IMR-90 (cell line): ENCODE data around the gene RALGAPA2. TPM values are rescaled to one million over a fixed set of nuclear protein-coding genes. Genes with fewer than 3 reads are reported as not detected.

Source experiments
- ATAC-seq: fragments of 200-7000 bp; cut with Tn5 transposase; 2 replicates; pipeline ENCODE4 v1.9.1; 2020; ENCODE audit warnings: low read depth, mild to moderate bottlenecking, moderate library complexity
- BruUV-seq: library from RNA; stranded (reverse); fragments of 400-500 nt; replicated peaks from 2 replicates; lab custom pipeline; 2021; lab: Mats Ljungman, UMichigan
- CTCF ChIA-PET: fragments of 300-600 bp; formaldehyde crosslinking; extraction: SDS; loops from one replicate; lab custom pipeline; 2021; ENCODE audit warnings: antibody characterized with exemption; lab: Yijun Ruan, JAX
- POLR2A ChIA-PET: fragments of 300-600 bp; sonication (Branson Sonifier 250); formaldehyde crosslinking; loops from one replicate; lab custom pipeline; 2022; ENCODE audit warnings: antibody characterized with exemption; ENCODE audit not compliant: unreplicated experiment; lab: Charles Lee
- DNase-seq: peaks from one replicate; pipeline ENCODE4 v3.0.0; 2013
- H2AFZ ChIP-seq: replicated peaks from 2 replicates; pipeline ENCODE3; 2013; ENCODE audit warnings: low read length, mild to moderate bottlenecking; ENCODE audit not compliant: poor library complexity
- H2AK5ac ChIP-seq: 2 replicates; pipeline ENCODE4 v1.6.1; 2013; ENCODE audit warnings: low read depth, low read length, inconsistent platforms
- H2AK9ac ChIP-seq: replicated peaks from 2 replicates; pipeline ENCODE3; 2013; ENCODE audit warnings: mild to moderate bottlenecking, low read depth, low read length, moderate library complexity; ENCODE audit not compliant: poor library complexity
- H2BK120ac ChIP-seq: 2 replicates; pipeline ENCODE4 v1.6.1; 2013; ENCODE audit warnings: low read depth, low read length, inconsistent platforms
- H2BK15ac ChIP-seq: 3 replicates; pipeline ENCODE4 v1.6.1; 2013; ENCODE audit warnings: low read depth, low read length, inconsistent platforms
- H2BK20ac ChIP-seq: 2 replicates; pipeline ENCODE4 v1.6.1; 2013; ENCODE audit warnings: low read depth, mild to moderate bottlenecking, inconsistent platforms, low read length, moderate library complexity
- H2BK5ac ChIP-seq: 2 replicates; pipeline ENCODE4 v1.6.1; 2013; ENCODE audit warnings: mild to moderate bottlenecking, low read depth, low read length, inconsistent platforms; ENCODE audit not compliant: poor library complexity, severe bottlenecking
- H3K14ac ChIP-seq: replicated peaks from 2 replicates; pipeline ENCODE4 v1.6.1; 2013; ENCODE audit warnings: low read depth, low read length, inconsistent platforms
- H3K18ac ChIP-seq: 2 replicates; pipeline ENCODE4 v1.6.1; 2013; ENCODE audit warnings: low read depth, low read length, control low read depth
- H3K23ac ChIP-seq: 2 replicates; pipeline ENCODE4 v1.6.1; 2013; ENCODE audit warnings: low read depth, low read length, inconsistent platforms
- H3K27ac ChIP-seq: 2 replicates; pipeline ENCODE4 v1.5.1; 2013; ENCODE audit warnings: mild to moderate bottlenecking, control low read depth, low read length; ENCODE audit not compliant: insufficient read depth
- H3K27me3 ChIP-seq: 2 replicates; pipeline ENCODE4 v1.6.1; 2013; ENCODE audit warnings: low read length; ENCODE audit not compliant: control insufficient read depth, insufficient read depth
- H3K36me3 ChIP-seq: 2 replicates; pipeline ENCODE4 v1.6.1; 2013; ENCODE audit warnings: low read length, mixed read lengths; ENCODE audit not compliant: control insufficient read depth, insufficient read depth
- H3K4ac ChIP-seq: 2 replicates; pipeline ENCODE4 v1.6.1; 2013; ENCODE audit warnings: low read depth, low read length, inconsistent platforms
- H3K4me1 ChIP-seq: 2 replicates; pipeline ENCODE4 v1.6.1; 2013; ENCODE audit warnings: low read length, mixed read lengths; ENCODE audit not compliant: control insufficient read depth, insufficient read depth
- H3K4me2 ChIP-seq: 2 replicates; pipeline ENCODE4 v1.6.1; 2013; ENCODE audit warnings: low read depth, mild to moderate bottlenecking, control low read depth, low read length, moderate library complexity
- H3K4me3 ChIP-seq: 2 replicates; pipeline ENCODE4 v1.5.1; 2013; ENCODE audit warnings: low read depth, mild to moderate bottlenecking, control low read depth, low read length, moderate library complexity; ENCODE audit not compliant: insufficient read depth
- H3K56ac ChIP-seq: 2 replicates; pipeline ENCODE4 v1.6.1; 2013; ENCODE audit warnings: low read length, inconsistent platforms; ENCODE audit not compliant: insufficient read depth; ENCODE audit errors: extremely low read depth
- H3K79me1 ChIP-seq, 2 experiments: 2 replicates each; pipeline ENCODE4 v1.6.1; 2013; ENCODE audit warnings: low read length in 2 of 2, inconsistent platforms in 1 of 2, low read depth in 1 of 2
- H3K9ac ChIP-seq: 2 replicates; pipeline ENCODE4 v1.6.1; 2013; ENCODE audit warnings: low read depth, low read length, control low read depth
- H3K9me1 ChIP-seq: 2 replicates; pipeline ENCODE4 v1.6.1; 2013; ENCODE audit warnings: low read length, inconsistent platforms; ENCODE audit not compliant: insufficient read depth
- H3K9me3 ChIP-seq: 2 replicates; pipeline ENCODE4 v1.6.1; 2013; ENCODE audit warnings: low read length; ENCODE audit not compliant: control insufficient read depth, insufficient read depth
- H4K20me1 ChIP-seq: 2 replicates; pipeline ENCODE4 v1.6.1; 2013; ENCODE audit warnings: low read length, inconsistent platforms; ENCODE audit not compliant: insufficient read depth
- H4K5ac ChIP-seq: 2 replicates; pipeline ENCODE4 v1.6.1; 2013; ENCODE audit warnings: mild to moderate bottlenecking, low read depth, low read length, control low read depth
- H4K8ac ChIP-seq, 2 experiments: 2 replicates each; pipeline ENCODE4 v1.6.1; 2013; ENCODE audit warnings: low read depth in 2 of 2, low read length in 2 of 2, control low read depth in 1 of 2, inconsistent platforms in 1 of 2
- H4K91ac ChIP-seq: 2 replicates; pipeline ENCODE4 v1.6.1; 2013; ENCODE audit warnings: low read depth, low read length, inconsistent platforms; ENCODE audit not compliant: insufficient read depth
- BHLHE40 ChIP-seq: fragments of 150-350 bp; IDR thresholded peaks from 2 replicates; pipeline ENCODE4 v1.6.1; 2016; ENCODE audit warnings: mild to moderate bottlenecking, low read depth, low read length
- CHD1 ChIP-seq: IDR thresholded peaks from 2 replicates; pipeline ENCODE4 v1.6.1; 2012; ENCODE audit warnings: low read depth, low read length, improper control_type of control experiment
- ELK1 ChIP-seq: fragments of 150-350 bp; IDR thresholded peaks from 2 replicates; pipeline ENCODE4 v1.6.1; 2016; ENCODE audit warnings: low read depth, mild to moderate bottlenecking, low read length, moderate library complexity, borderline replicate concordance
- FOS ChIP-seq: fragments of 150-350 bp; IDR thresholded peaks from 2 replicates; pipeline ENCODE4 v1.6.1; 2016; ENCODE audit warnings: low read depth, low read length
- MAFK ChIP-seq: IDR thresholded peaks from 2 replicates; pipeline ENCODE4 v1.6.1; 2012; ENCODE audit warnings: low read depth, low read length, improper control_type of control experiment
- NFE2L2 ChIP-seq: fragments of 150-350 bp; IDR thresholded peaks from 2 replicates; pipeline ENCODE4 v1.6.1; 2016; ENCODE audit warnings: low read depth, mild to moderate bottlenecking, low read length
- WGBS, 2 experiments: methylation state at CpG; one replicate each; pipeline versions ENCODE4 v1.1.5 to v1.1.7; 2013; ENCODE audit warnings: missing lambda C conversion rate in 2 of 2; ENCODE audit not compliant: insufficient read length in 1 of 2; ENCODE audit errors: extremely low coverage in 2 of 2; 5-methylcytosine and 5-hydroxymethylcytosine counted together
- dilution Hi-C: fragments of 300-500 bp; cut with HindIII; formaldehyde crosslinking; loops from one replicate; pipeline ENCODE4 v1.14.3; 2018; ENCODE audit warnings: low sequenced_read_pairs; ENCODE audit not compliant: unreplicated experiment
- in situ Hi-C: fragments of 300-500 bp; cut with MboI; formaldehyde crosslinking; loops from 3 replicates; pipeline ENCODE4 v1.14.3; 2019; ENCODE audit warnings: low sequenced_read_pairs, inconsistent platforms, mixed read lengths
- intact Hi-C: fragments of 100-400 bp; cut with micrococcal nuclease; formaldehyde crosslinking; loops from 2 replicates; pipeline ENCODE4 v1.10.0; 2022
- polyA plus RNA-seq, 3 experiments: library from polyadenylated mRNA; depleted of rRNA; stranded (reverse); fragments of >200 nt; gene quantifications; 2 replicates each; pipeline ENCODE4 v1.2.3, GENCODE V29; 2012; ENCODE audit warnings: low replicate concordance in 1 of 3
- total RNA-seq: library from RNA; depleted of rRNA; stranded (reverse); fragments of >200 nt; gene quantifications from 2 replicates; pipeline ENCODE4 v1.2.3, GENCODE V29; 2012

Gene RALGAPA2
- total and polyA plus RNA-seq, 2 of the 4 experiments (the other 2 are of a cell fraction), result 1.3 to 3.9 TPM

GRCh38 chr20:20391115-20391514 is 321.3 kb downstream of the RALGAPA2 start:
- Histone ChIP-seq H4K5ac (no peak overlapping the region), H2BK5ac (no peak overlapping the region), H3K4me1 (peaks cover 17% of the 10 kb centered on the region), H3K23ac (no peak overlapping the region), H3K9ac (no peak overlapping the region), H2BK120ac (no peak overlapping the region), H4K8ac (no peak overlapping the region), H3K56ac (no peak overlapping the region), H3K9me3 (no peaks in the 10 kb centered on the region), H2AK9ac (no peak overlapping the region), H4K91ac (no peak overlapping the region), H2AFZ (no peak overlapping the region), H2AK5ac (no peak overlapping the region), H3K18ac (no peak overlapping the region), H3K9me1 (peaks cover 3% of the 10 kb centered on the region; the same call in 1 of the 2 replicates), H4K20me1 (no peaks in the 10 kb centered on the region), H2BK15ac (no peak overlapping the region), H3K79me1 (no peaks in the 10 kb centered on the region), H3K36me3 (no peaks in the 10 kb centered on the region), H3K14ac (no peak overlapping the region), H2BK20ac (no peak overlapping the region), H3K4me3 (no peak overlapping the region), H3K4me2 (no peak overlapping the region), H3K27me3 (peaks cover 7% of the 10 kb centered on the region; the same call in 1 of the 2 replicates), H3K27ac (no peak overlapping the region), H3K4ac (no peak overlapping the region)
- ChIA-PET POLR2A (no interaction called here), CTCF (interaction anchor here (0.7 to 1.0 kb wide), 2 partner anchors 16 to 188 kb away, joined by 3 read pairs; no protein-coding TSS in a partner anchor)
- WGBS, 2 experiments, result 60% methylated on average over 1 of the region's 4 CpGs; no CpG with 5 or more reads in 1 of the 2 experiments
- dilution Hi-C loops (no loop called here), in situ Hi-C loops (no loop called here), intact Hi-C loops (no loop called here)
- TF ChIP-seq BHLHE40 (no peak), FOS (no peak), NFE2L2 (no peak), ELK1 (no peak), MAFK (peak; percentile 44; the same call in 1 of the 2 replicates), CHD1 (no peak)
- DNase-seq (no peak), ATAC-seq (no peak)
- BruUV-seq, result no TSS peak
